NB4 (cell line): Measurements from ENCODE around the gene SSR2.

Experiments used
- DNase-seq: peaks from one replicate; pipeline ENCODE4 v3.0.0; 2010; ENCODE audit warnings: low read depth
- H3K4me3 ChIP-seq: one replicate; pipeline ENCODE4 v1.5.1; 2011; ENCODE audit warnings: mild to moderate bottlenecking, low read depth, low read length, moderate library complexity
- CTCF ChIP-seq: IDR thresholded peaks from one replicate; pipeline ENCODE4 v1.5.1; 2012; ENCODE audit warnings: low read depth, low read length
- MAX ChIP-seq: IDR thresholded peaks from 2 replicates; pipeline ENCODE4 v1.6.1; 2011; ENCODE audit warnings: low read depth, low read length
- MYC ChIP-seq: IDR thresholded peaks from 2 replicates; pipeline ENCODE4 v1.6.1; 2011; ENCODE audit warnings: low read depth, low read length
- POLR2A ChIP-seq: IDR thresholded peaks from 2 replicates; pipeline ENCODE4 v1.6.1; 2011; ENCODE audit warnings: mild to moderate bottlenecking; ENCODE audit not compliant: insufficient read length; ENCODE audit errors: extremely low read depth

The SSR2 gene

GRCh38 chr1:155976913-155977689, 43.6 kb downstream of the SSR2 start:
- peak; percentile 54 for DNase-seq
- no peak for TF ChIP-seq CTCF
- TF ChIP-seq POLR2A: no peak
- TF ChIP-seq MYC: no peak
- TF ChIP-seq MAX: no peak

DNA sequence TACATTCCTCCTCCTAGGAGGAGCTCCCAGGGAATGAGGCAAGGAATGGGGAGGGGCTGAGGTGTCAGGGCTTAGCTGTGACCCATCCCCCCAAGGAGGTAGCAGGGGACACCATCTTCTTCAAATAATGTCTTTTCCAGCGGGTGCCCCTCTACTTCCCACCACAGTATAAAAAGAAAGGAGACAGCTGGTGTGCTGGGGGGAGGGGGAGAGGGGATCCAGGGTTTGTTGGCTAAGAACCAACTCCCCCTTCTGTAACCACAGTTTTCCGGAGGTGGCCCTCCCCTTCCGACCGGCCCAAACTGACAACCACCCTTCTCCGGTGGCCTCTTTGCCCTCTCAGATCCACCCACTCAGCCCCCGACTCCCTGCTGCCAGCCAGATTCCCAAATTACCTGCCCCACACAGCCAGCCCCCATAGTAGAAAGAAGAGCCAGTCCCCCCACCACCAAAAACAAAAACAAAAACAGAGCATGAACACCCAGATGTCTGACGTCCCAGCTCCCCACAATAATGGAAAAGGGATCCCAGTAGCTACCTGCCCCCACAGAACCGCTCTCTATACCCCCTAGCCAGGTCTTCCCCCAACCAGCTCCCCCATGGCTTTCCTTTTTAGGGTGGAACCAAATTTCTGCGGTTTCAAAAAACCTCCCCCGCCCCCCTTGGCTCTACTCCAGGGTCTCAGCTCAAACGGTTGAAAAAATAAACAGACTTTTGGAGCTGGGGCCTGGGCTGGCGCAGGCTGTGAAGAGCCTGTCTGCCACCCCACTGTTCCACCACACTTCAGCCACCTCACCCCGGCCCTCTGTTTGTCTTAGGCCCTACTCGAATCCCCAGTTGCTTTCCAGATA, 44.5 kb downstream of the SSR2 start:
- H3K4me3 ChIP-seq: peak overlapping the region; percentile 92
- DNase-seq: peak; percentile 97
- TF ChIP-seq POLR2A: peak; percentile 60
- TF ChIP-seq MYC: peak; percentile 69
- no peak for TF ChIP-seq CTCF
- TF ChIP-seq MAX: peak; percentile 56

More at GRCh38 chr1:155976913-155977689, 43.6 kb downstream of the SSR2 start:
- H3K4me3 ChIP-seq: peak overlapping the region; percentile 92

GRCh38 chr1:155975375-155976061, 45.2 kb downstream of the SSR2 start:
- peak overlapping the region; percentile 92 for H3K4me3 ChIP-seq
- peak; percentile 50 for DNase-seq
- TF ChIP-seq MAX (0 out of 2 replicates have a peak, but pooled peaks have one; percentile 4), POLR2A (peak; percentile 5), CTCF (no peak), MYC (0 out of 2 replicates have a peak, but pooled peaks have one; percentile 22)

- H3K4me3 ChIP-seq: peak overlapping the region; percentile 92
- no peak for TF ChIP-seq MYC
- no peak for TF ChIP-seq CTCF
- no peak for TF ChIP-seq MAX
- no peak for TF ChIP-seq POLR2A
- DNase-seq: no peak
These were observed 46.3 kb downstream of the SSR2 start for GRCh38 chr1:155974208-155975115.

GRCh38 chr1:155973723-155974122, 47.0 kb downstream of the SSR2 start:
- H3K4me3 ChIP-seq: peak overlapping the region; percentile 92
- no peak for DNase-seq
- no peak for TF ChIP-seq MYC
- no peak for TF ChIP-seq CTCF
- TF ChIP-seq POLR2A: no peak
- TF ChIP-seq MAX: no peak
